GM21619 (cell line): ENCODE measurements around the gene PITX1.

Experiments used
- ATAC-seq: cut with Tn5 transposase; IDR thresholded peaks from one replicate; pipeline ENCODE4 v1.9.1; 2021; ENCODE audit not compliant: unreplicated experiment

Gene PITX1

DNA sequence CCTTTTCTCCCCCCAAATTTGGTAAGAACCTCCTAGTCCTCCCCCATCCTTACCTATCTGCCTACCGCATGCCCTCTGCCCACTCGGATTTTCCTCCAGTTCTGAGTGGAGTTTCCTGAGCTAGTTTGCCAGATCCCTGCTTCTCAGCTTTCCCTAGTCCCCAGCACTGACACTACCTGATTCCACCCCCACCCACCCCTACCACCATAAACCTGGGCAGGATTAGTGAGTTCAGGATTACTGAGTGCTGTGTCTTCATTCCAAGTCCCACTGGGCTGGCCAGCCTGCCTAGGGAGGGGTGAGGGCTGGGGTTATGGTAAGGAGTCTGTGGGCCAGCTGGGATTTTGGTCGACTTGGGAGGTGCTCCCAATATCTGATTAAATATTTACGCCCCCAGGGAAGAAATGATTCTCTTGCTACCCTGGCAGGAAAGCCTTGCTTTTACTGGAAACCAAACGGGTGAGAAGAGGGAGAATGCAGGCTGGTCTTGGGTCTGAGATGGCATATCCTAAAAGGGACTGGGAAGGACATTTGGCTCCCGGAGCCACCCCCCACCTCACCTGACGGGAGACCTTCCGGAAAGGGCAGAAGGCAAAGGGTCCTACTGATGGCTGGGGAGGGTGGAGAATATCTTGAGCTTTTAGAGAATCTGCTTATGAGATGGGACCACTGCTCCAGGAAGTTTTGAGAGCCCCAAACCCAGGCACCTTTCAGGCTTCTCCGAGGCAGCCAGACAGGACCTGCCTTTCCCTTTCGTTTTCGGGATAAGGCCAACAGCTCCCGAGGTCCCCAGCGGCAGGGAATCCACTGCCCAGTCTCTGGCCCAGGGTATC, 3.7 kb downstream of the PITX1 start:
- ATAC-seq: no peak

- ATAC-seq: no peak
These were observed 4.4 kb downstream of the PITX1 start for GRCh38 chr5:135029477-135030122.

- no peak for ATAC-seq
These were observed 5.1 kb downstream of the PITX1 start for GRCh38 chr5:135028791-135029476.

DNA sequence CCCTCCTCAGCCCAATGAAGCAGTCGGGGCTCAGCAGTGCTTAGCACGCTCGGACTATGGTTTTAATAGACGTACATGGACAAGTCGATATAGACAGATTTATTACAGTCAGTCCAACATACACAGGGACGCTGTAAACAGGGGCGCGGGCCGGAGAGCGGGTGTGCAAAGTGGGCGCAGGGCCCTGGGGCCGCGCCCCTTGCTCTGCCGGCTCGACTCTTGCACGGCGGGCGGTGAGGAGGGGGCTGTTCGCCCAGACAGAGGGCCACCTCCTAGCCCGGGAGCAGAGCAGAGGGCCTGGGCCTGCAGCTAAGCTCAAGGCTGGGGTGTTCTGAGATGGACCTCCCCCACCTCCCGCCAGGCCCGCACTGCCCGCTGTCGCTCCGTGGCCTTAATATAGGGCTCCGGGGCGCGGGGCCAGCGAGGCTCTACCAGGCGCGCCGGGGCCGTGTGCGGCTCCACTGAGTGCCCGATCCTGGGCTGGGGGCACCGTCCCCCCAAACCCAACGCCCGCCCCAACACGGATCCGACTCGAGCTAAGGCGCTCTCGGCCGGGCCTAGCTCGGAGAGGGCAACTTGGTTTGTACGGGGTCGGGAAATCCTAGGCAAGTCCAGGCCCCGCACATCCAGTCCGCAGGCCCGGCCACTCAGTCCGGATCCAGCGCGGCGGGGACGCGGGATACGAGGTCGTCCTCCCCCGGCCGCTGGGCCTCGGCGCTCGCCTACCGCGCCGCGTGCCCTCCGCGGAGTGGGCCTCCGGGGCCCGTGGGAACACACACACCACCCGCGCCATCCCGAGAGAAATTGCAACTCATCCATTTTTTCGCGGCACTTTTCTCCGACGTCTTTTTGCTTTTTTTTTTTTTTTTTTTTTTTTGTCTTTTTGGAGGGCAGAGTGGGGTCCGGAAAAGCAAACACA, 6.1 kb downstream of the PITX1 start:
- ATAC-seq: no peak

GRCh38 chr5:135027266-135027696, 6.7 kb downstream of the PITX1 start:
- no peak for ATAC-seq

DNA sequence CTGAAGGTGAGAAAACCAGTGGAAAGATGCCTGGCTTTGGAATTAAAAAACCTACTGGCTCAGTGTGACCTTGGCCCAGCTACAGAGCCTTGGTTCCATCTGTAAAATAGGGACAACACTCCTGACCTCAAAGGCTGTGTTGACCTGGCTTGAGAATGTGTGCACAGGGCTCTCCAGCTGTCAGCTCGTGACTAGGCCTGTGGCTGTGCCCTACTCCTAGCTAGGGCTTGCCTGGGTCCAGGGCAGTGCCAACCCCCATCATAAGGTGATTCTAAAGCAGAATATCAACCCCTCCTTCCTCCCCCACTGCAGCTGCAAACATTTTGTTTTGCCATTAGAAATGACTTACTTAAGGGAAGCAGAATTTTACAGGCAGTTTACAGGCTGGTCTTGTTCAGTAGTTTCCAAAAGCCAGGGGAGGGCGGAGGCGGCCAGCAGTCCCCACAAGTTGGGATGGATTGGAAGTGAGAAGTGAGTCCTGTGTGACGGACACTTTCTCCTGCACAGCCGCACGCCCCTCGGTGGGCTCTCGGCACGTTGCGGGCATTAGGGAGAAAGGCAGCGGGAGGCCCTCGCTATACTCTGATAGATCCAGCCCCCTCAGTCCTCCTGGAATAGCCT, 7.3 kb downstream of the PITX1 start:
- no peak for ATAC-seq

DNA sequence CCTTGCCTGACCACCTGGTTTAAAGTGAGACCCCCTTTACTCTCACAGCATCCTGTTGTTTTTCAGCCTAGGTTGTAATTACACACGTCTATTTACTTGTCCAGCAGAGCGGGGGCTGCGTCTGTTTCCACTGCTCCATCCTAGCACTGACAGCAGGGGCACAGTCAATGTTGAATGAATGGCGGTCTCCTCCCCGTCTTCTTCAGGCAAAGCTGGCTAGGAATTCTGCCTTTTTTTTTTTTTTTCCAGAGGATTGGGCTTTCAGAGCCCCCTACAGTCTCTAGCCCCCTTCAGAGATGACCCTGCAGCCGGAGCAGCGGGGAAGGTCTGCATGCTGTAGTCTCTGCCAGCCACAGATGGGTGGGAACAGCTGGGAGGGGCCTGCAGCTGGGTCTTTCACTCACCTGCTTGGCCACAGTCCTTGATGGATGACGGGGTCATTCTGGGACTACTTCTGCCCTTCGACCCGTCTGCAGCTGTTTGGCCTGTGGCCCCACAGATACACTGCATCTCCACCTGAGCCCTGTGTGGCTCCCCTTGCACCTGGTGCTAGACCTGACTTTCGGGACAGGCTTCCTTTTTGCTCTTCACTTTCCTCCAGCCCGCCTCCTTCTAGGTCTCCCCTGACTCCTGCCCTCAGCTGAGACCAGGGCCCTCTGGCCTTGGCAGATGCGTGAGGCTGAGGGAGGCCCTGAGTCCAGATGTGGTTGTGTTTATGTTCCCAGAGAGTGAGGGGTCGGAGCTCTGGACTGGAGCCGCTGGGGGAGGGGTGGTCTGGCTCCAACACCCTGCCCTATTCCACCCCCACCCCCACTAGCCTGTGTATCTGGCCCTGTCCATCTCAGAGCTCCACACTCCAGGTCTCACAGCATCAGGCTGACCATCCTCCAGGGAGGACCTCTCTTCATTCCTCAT, 8.0 kb downstream of the PITX1 start:
- ATAC-seq: no peak

DNA sequence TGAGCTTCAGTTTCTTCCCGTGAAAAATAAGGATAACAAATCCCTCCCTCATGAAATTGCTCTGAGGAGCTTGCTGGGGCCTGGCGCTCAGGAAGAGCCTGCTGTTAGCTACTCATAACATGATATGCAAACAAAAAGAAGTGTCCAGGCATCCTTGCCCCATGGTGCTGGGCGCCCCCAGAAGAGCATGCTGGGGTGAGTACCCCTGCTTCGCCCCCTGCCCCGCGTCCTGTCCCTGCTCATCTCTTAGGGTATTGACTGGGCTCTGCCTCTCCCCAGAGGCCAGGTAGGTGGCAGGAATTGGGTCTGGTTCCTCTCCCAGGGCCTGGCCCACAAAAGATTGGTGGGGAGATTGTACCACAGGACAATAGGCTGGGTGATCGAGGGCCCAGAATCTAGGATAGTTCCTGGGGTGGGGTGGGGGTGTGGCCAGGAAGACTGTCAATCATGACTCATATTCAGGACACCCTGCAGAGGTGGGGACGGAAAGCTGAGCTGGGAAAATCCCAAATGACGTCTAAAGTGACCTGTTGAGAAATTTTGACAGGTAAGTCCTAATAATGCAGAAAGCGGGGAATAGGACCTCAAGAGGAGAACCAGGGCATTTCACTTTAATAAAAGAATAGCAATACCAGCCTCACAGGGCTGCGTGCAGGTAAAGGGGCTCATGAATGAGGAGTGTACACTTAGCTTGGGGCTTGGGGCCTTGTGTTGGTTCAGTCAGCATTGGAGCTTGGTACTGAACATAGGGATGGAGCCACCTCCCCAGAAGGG, 8.9 kb downstream of the PITX1 start:
- ATAC-seq: no peak

- no peak for ATAC-seq
These were observed 13.7 kb downstream of the PITX1 start for GRCh38 chr5:135020111-135020895.

- no peak for ATAC-seq
These were observed 14.7 kb downstream of the PITX1 start for GRCh38 chr5:135019314-135019713.

- ATAC-seq: no peak
These were observed 15.6 kb downstream of the PITX1 start for GRCh38 chr5:135018457-135018856.

DNA sequence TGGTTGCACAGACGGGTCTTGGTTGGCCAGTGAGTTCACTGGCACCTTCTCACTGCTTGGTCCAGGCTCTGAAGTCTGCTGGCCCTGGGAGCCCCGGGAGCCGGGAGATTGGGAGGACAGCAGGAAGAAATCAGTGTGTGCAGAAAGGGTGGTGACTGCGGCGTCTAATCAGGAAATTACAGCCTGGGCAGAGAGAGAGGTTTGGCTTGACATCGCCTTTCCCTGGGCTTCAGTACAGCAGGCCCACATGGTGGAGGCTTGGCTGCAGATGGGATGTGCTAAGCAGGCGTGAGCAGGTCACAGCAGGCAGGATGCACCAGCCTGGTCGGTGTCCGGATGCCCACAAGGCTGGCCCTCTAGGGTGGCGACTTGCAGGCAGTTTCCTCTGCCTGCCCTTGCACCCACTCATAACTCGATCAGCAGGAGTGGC, 17.2 kb downstream of the PITX1 start:
- ATAC-seq: no peak

DNA sequence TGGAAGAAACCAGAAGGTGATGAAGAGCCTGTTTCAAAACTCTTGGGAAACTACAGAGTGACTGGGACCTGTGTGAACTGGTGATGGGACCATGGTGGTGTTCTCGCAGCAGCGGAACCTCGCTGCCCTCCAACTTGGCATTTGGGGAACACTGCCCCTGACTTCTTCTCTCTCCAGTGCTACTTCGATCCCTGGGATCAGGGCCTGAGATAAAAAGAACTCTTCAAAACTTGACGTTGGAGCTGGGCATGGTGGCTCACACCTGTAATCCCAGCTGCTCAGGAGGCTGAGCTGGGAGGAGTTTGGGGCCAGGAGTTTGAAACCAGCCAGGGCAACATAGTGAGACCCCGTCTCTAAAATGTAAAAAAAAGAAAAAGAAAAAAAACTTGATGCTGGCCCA, 18.1 kb downstream of the PITX1 start:
- ATAC-seq: no peak

GRCh38 chr5:135013947-135014570, 20.0 kb downstream of the PITX1 start:
- no peak for ATAC-seq

DNA sequence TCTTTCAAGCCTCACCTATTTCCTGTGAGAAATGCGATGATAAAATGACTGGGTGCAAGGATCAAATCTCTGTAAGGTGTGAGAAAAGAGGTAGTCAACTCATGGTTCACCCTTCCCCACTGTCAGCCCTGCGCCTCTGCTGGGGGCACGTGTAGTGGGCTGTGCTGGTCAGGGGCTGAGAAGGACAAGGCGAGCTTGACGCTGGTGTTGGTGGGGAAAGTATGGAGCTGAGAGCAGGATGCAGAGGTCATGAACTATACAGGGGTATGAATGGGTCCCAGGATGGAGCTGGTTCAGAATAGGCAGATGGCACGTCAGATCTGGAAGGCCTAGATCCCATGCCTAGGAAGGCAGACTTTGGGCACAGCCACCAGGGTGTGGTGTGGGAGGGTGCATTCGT, 20.6 kb downstream of the PITX1 start:
- ATAC-seq: no peak

GRCh38 chr5:135012951-135013391, 21.1 kb downstream of the PITX1 start:
- no peak for ATAC-seq

DNA sequence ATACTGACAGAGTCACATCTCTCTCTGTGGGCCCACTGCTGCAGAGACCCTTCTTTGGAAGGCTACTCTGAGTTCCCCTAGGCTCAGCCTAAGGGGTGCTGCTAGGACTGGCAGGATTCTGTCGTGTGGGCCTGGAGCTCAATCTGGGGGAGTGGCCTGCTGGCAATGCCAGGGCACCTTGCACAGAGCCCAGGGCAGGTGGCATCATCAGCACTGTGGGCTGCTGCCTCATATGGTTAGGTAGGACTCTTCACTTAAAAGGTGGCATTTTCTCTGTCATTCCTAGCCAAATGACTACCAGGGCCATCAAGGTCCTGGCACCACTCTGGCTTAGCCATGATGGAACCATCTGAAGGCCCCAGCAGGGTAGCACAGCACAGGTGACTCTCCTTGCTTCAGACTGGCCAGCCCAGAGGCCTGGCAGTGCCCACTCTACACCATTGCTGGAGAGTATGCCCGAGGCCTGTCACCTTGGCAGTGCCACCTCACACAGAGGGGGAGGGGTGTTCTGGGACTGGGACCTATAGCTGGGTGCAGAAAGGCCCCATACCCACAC, 21.9 kb downstream of the PITX1 start:
- no peak for ATAC-seq
